H1 (cell line): Measurements from ENCODE around the gene PEX1. TPM values are rescaled to one million over a fixed set of nuclear protein-coding genes. Genes with fewer than 3 reads are reported as not detected.

Experiments
- CTCF ChIA-PET: fragments of 300-600 bp; sonication (Branson Sonifier 250); formaldehyde crosslinking; loops from one replicate; lab custom pipeline; 2021; ENCODE audit not compliant: partially characterized antibody; lab: Charles Lee
- POLR2A ChIA-PET: fragments of 300-600 bp; sonication (Branson Sonifier 250); formaldehyde crosslinking; loops from one replicate; lab custom pipeline; 2021; ENCODE audit warnings: inconsistent platforms; ENCODE audit not compliant: partially characterized antibody; lab: Charles Lee
- DNase-seq, 2 experiments: peaks; one replicate each; pipeline versions ENCODE4 v3.0.0 to v3.0.0-alpha.2; 2010 to 2022; ENCODE audit warnings: low spot score in 2 of 2, low read depth in 1 of 2, mixed read lengths in 1 of 2
- FAIRE-seq: peaks from 2 replicates; lab custom pipeline; 2011; peaks lifted over from hg19 to GRCh38; lab: Jason Lieb, UNC
- H2AFZ ChIP-seq: 2 replicates; pipeline ENCODE4 v1.8.1; 2012; ENCODE audit warnings: low read length, inconsistent platforms
- H2AK5ac ChIP-seq: 2 replicates; pipeline ENCODE4 v1.6.1; 2013; ENCODE audit warnings: low read depth, low read length
- H2BK120ac ChIP-seq: replicated peaks from 2 replicates; pipeline ENCODE3; 2013; ENCODE audit warnings: low read depth, low read length, inconsistent platforms
- H2BK12ac ChIP-seq: 2 replicates; pipeline ENCODE4 v1.6.1; 2013; ENCODE audit warnings: low read depth, low read length
- H2BK15ac ChIP-seq: 2 replicates; pipeline ENCODE4 v1.6.1; 2013; ENCODE audit warnings: low read length
- H2BK20ac ChIP-seq: 2 replicates; pipeline ENCODE4 v1.6.1; 2013; ENCODE audit warnings: low read length
- H2BK5ac ChIP-seq: 2 replicates; pipeline ENCODE4 v1.6.1; 2013; ENCODE audit warnings: low read depth, low read length
- H3K14ac ChIP-seq: 2 replicates; pipeline ENCODE4 v1.6.1; 2013; ENCODE audit warnings: inconsistent platforms; ENCODE audit not compliant: insufficient read length
- H3K18ac ChIP-seq: 2 replicates; pipeline ENCODE4 v1.6.1; 2013; ENCODE audit warnings: low read length; ENCODE audit errors: extremely low read depth
- H3K23ac ChIP-seq: 2 replicates; pipeline ENCODE4 v1.6.1; 2013; ENCODE audit warnings: inconsistent platforms; ENCODE audit not compliant: insufficient read length
- H3K23me2 ChIP-seq: 2 replicates; pipeline ENCODE4 v1.6.1; 2013; ENCODE audit warnings: low read depth, low read length
- H3K27ac ChIP-seq: 2 replicates; pipeline ENCODE4 v1.6.1; 2011; ENCODE audit warnings: low read depth, low read length, inconsistent platforms
- H3K27me3 ChIP-seq, 4 experiments: replicated peaks in 1 of 4; 1 replicate in 1 of 4; 2 replicates in 3 of 4; pipeline versions ENCODE4 v1.6.1 to v1.8.1; 2011 to 2013; ENCODE audit warnings: low read length in 3 of 4, mild to moderate bottlenecking in 3 of 4, inconsistent platforms in 2 of 4, mixed read lengths in 2 of 4, moderate library complexity in 1 of 4; ENCODE audit not compliant: control insufficient read depth in 3 of 4, insufficient read depth in 3 of 4; ENCODE audit errors: extremely low read depth in 1 of 4
- H3K36me3 ChIP-seq, 4 experiments: 2 replicates each; pipeline versions ENCODE4 v1.6.1 to v1.8.1; 2011 to 2013; ENCODE audit warnings: mild to moderate bottlenecking in 4 of 4, low read length in 3 of 4, moderate library complexity in 2 of 4, control low read depth in 1 of 4, inconsistent platforms in 1 of 4; ENCODE audit not compliant: insufficient read depth in 4 of 4, control insufficient read depth in 2 of 4
- H3K4ac ChIP-seq: replicated peaks from 2 replicates; pipeline ENCODE3; 2013; ENCODE audit warnings: low read length, low read depth, mixed read lengths, inconsistent platforms; ENCODE audit not compliant: insufficient read length
- H3K4me1 ChIP-seq, 4 experiments: replicated peaks in 1 of 4; 1 replicate in 1 of 4; 2 replicates in 3 of 4; pipeline versions ENCODE4 v1.6.1 to v1.8.1; 2011 to 2013; ENCODE audit warnings: low read length in 3 of 4, inconsistent platforms in 2 of 4, mixed read lengths in 1 of 4; ENCODE audit not compliant: insufficient read depth in 4 of 4, control insufficient read depth in 3 of 4
- H3K4me2 ChIP-seq, 2 experiments: 2 replicates each; pipeline versions ENCODE4 v1.6.1 to v1.8.1; 2011 to 2013; ENCODE audit warnings: low read depth in 2 of 2, low read length in 2 of 2, control low read depth in 1 of 2, inconsistent platforms in 1 of 2, mild to moderate bottlenecking in 1 of 2; ENCODE audit not compliant: insufficient read depth in 1 of 2
- H3K4me3 ChIP-seq, 4 experiments: fragments of 200-600, 300-600 bp in 1 of 4; sonication (generic), shearing (Covaris generic), sonication (Bioruptor Twin) in 1 of 4; 2 replicates each; pipeline versions ENCODE4 v1.5.1 to v1.8.1; 2011 to 2016; ENCODE audit warnings: low read length in 4 of 4, low read depth in 3 of 4, control low read depth in 2 of 4, inconsistent platforms in 2 of 4, mild to moderate bottlenecking in 2 of 4, mixed read lengths in 1 of 4, moderate library complexity in 1 of 4; ENCODE audit not compliant: insufficient read depth in 2 of 4; ENCODE audit errors: extremely low read depth in 1 of 4
- H3K56ac ChIP-seq: replicated peaks from 2 replicates; pipeline ENCODE3; 2013; ENCODE audit warnings: low read depth, mild to moderate bottlenecking, mixed read lengths, low read length, inconsistent platforms; ENCODE audit not compliant: insufficient read length
- H3K79me1 ChIP-seq: 2 replicates; pipeline ENCODE4 v1.6.1; 2013; ENCODE audit warnings: low read depth, low read length, control low read depth
- H3K79me2 ChIP-seq, 2 experiments: 2 replicates each; pipeline versions ENCODE4 v1.6.1 to v1.8.1; 2012 to 2013; ENCODE audit warnings: low read length in 2 of 2, mild to moderate bottlenecking in 2 of 2, inconsistent platforms in 1 of 2; ENCODE audit not compliant: insufficient read depth in 2 of 2, control insufficient read depth in 1 of 2
- H3K9ac ChIP-seq, 4 experiments: replicated peaks in 1 of 4; 1 replicate in 1 of 4; 2 replicates in 3 of 4; pipeline versions ENCODE4 v1.6.1 to v1.8.1; 2011 to 2013; ENCODE audit warnings: low read depth in 3 of 4, low read length in 3 of 4, control low read depth in 2 of 4, mild to moderate bottlenecking in 2 of 4, moderate library complexity in 2 of 4, inconsistent platforms in 1 of 4; ENCODE audit errors: extremely low read depth in 1 of 4
- H3K9me3 ChIP-seq, 2 experiments: 2 replicates each; pipeline versions ENCODE4 v1.6.1 to v1.8.1; 2012 to 2013; ENCODE audit warnings: mild to moderate bottlenecking in 2 of 2, moderate library complexity in 2 of 2, control low read depth in 1 of 2, inconsistent platforms in 1 of 2, low read depth in 1 of 2, low read length in 1 of 2, mixed read lengths in 1 of 2; ENCODE audit not compliant: insufficient read depth in 2 of 2
- H4K20me1 ChIP-seq, 2 experiments: replicated peaks in 1 of 2; 2 replicates each; pipeline versions ENCODE3 to v1.8.1; 2011 to 2013; ENCODE audit warnings: inconsistent platforms in 2 of 2, low read length in 2 of 2, mild to moderate bottlenecking in 1 of 2; ENCODE audit not compliant: insufficient read depth in 2 of 2, control insufficient read depth in 1 of 2
- H4K5ac ChIP-seq: 2 replicates; pipeline ENCODE4 v1.6.1; 2013; ENCODE audit warnings: low read length, low read depth, mixed read lengths, inconsistent platforms; ENCODE audit not compliant: insufficient read length
- H4K8ac ChIP-seq: 2 replicates; pipeline ENCODE4 v1.8.0; 2013; ENCODE audit warnings: mild to moderate bottlenecking, moderate library complexity, low read length, inconsistent platforms; ENCODE audit not compliant: insufficient read depth; ENCODE audit errors: extremely low read depth
- H4K91ac ChIP-seq: replicated peaks from 2 replicates; pipeline ENCODE3; 2013; ENCODE audit warnings: low read length, mixed read lengths, inconsistent platforms; ENCODE audit not compliant: insufficient read length
- BACH1 ChIP-seq: IDR thresholded peaks from 2 replicates; pipeline ENCODE4 v1.6.1; 2012; ENCODE audit warnings: low read length, improper control_type of control experiment
- BCL11A ChIP-seq, 2 experiments: IDR thresholded peaks; one replicate each; pipeline ENCODE4 v1.6.1; 2011; ENCODE audit warnings: low read depth in 2 of 2, low read length in 2 of 2, mild to moderate bottlenecking in 2 of 2
- CREB1 ChIP-seq: IDR thresholded peaks from 2 replicates; pipeline ENCODE4 v1.6.1; 2012; ENCODE audit warnings: inconsistent platforms
- CTCF ChIP-seq, 3 experiments: IDR thresholded peaks; 1 replicate in 2 of 3; 2 replicates in 1 of 3; pipeline versions ENCODE4 v1.5.1 to v1.6.1; 2011; ENCODE audit warnings: low read length in 3 of 3, mild to moderate bottlenecking in 3 of 3, inconsistent platforms in 2 of 3, low read depth in 1 of 3, moderate library complexity in 1 of 3; ENCODE audit not compliant: insufficient read depth in 1 of 3; ENCODE audit errors: control extremely low read depth in 1 of 3
- JUND ChIP-seq: IDR thresholded peaks from 2 replicates; pipeline ENCODE4 v1.6.1; 2011; ENCODE audit warnings: mild to moderate bottlenecking, improper control_type of control experiment, low read length
- POLR2A ChIP-seq, 2 experiments: IDR thresholded peaks; 1 replicate in 1 of 2; 2 replicates in 1 of 2; pipeline ENCODE4 v1.6.1; 2011; ENCODE audit warnings: low read depth in 2 of 2, low read length in 2 of 2, mild to moderate bottlenecking in 2 of 2; ENCODE audit errors: control extremely low read depth in 1 of 2
- RXRA ChIP-seq: IDR thresholded peaks from 2 replicates; pipeline ENCODE4 v1.6.1; 2011; ENCODE audit warnings: low read depth, mild to moderate bottlenecking, low read length, moderate library complexity; ENCODE audit not compliant: insufficient read depth
- SIRT6 ChIP-seq: IDR thresholded peaks from one replicate; pipeline ENCODE4 v1.7.1; 2012; ENCODE audit warnings: low read length, inconsistent platforms
- TAF7 ChIP-seq: optimal IDR thresholded peaks from 2 replicates; pipeline ENCODE3; 2011; ENCODE audit warnings: low read depth, mild to moderate bottlenecking, inconsistent platforms, low read length, moderate library complexity, borderline replicate concordance
- TBP ChIP-seq: IDR thresholded peaks from 2 replicates; pipeline ENCODE4 v1.6.1; 2011; ENCODE audit warnings: low read depth, low read length, improper control_type of control experiment
- TEAD4 ChIP-seq: IDR thresholded peaks from 2 replicates; pipeline ENCODE4 v1.6.1; 2012; ENCODE audit warnings: low read depth, low read length, inconsistent platforms, mixed read lengths
- USF2 ChIP-seq: IDR thresholded peaks from 2 replicates; pipeline ENCODE4 v1.6.1; 2011; ENCODE audit warnings: low read length, improper control_type of control experiment
- WGBS, 2 experiments: shearing (Covaris generic) in 1 of 2; methylation state at CpG; one replicate each; pipeline versions ENCODE4 v1.1.6 to v1.1.7; 2013 to 2015; ENCODE audit warnings: low lambda C conversion rate in 2 of 2, mixed read lengths in 2 of 2, inconsistent platforms in 1 of 2, low coverage in 1 of 2, missing lambda C conversion rate in 1 of 2; ENCODE audit not compliant: insufficient replicate concordance in 2 of 2, insufficient coverage in 1 of 2, insufficient read length in 1 of 2; ENCODE audit errors: extremely low coverage in 1 of 2, missing lambda C conversion rate in 1 of 2; 5-methylcytosine and 5-hydroxymethylcytosine counted together
- polyA plus RNA-seq, 7 experiments: library from polyadenylated mRNA; depleted of rRNA in 3 of 7; stranded (reverse) in 5 of 7; unstranded in 2 of 7; fragments of >200 nt in 5 of 7; fragments of 200-250 nt in 2 of 7; gene quantifications; 1 replicate in 5 of 7; 2 replicates in 1 of 7; 4 replicates in 1 of 7; pipeline versions ENCODE4 v1.2.1 to v1.2.3, GENCODE V29; 2011 to 2013; ENCODE audit warnings: missing spikeins in 2 of 7, mixed read lengths in 2 of 7
- total RNA-seq: library from RNA; stranded (reverse); fragmentation: NEBNext Ultra II Directional; extraction: Animal tissue kit (Norgen Biotek cat#: 25700); gene quantifications from 2 replicates; pipeline ENCODE4 v1.2.1, GENCODE V29; 2021

The PEX1 gene
- total and polyA plus RNA-seq, 2 of the 8 experiments (the other 6 are each of a cell fraction or from before 2014, with no cell fraction given), result 16.4 to 23.9 TPM

GRCh38 chr7:92520024-92520423 lies 8.3 kb downstream of the PEX1 start:
- Histone ChIP-seq H2BK120ac (no peak overlapping the region), H3K18ac (no peak overlapping the region), H3K79me2 (0 out of 4 replicates have a peak, but pooled peaks cover 0 to 6% of the 10 kb centered on the region in 2 experiments), H2BK5ac (no peak overlapping the region), H3K56ac (no peak overlapping the region), H3K9ac (no peak overlapping the region), H4K91ac (no peak overlapping the region), H3K9me3 (no peaks in the 10 kb centered on the region), H3K4me1 (no peaks in the 10 kb centered on the region), H3K27ac (no peak overlapping the region), H3K23ac (no peak overlapping the region), H2AK5ac (no peak overlapping the region), H3K4me2 (no peak overlapping the region), H2BK12ac (no peak overlapping the region), H3K4ac (no peak overlapping the region), H4K5ac (no peak overlapping the region), H3K36me3 (peaks cover 0 to 8% (median 8%) of the 10 kb centered on the region in 4 experiments; a peak in 4 of 8 replicates), H2BK15ac (no peak overlapping the region), H2AFZ (no peak overlapping the region), H4K8ac (no peak overlapping the region), H4K20me1 (peaks cover 0 to 1% of the 10 kb centered on the region in 2 experiments), H3K4me3 (no peak overlapping the region), H3K23me2 (no peaks in the 10 kb centered on the region), H3K79me1 (0 out of 2 replicates have a peak, but pooled peaks cover 2% of the 10 kb centered on the region), H3K27me3 (no peaks in the 10 kb centered on the region), H2BK20ac (no peak overlapping the region), H3K14ac (no peak overlapping the region)
- DNase-seq, result no peak
- FAIRE-seq, result no peak
- CTCF ChIA-PET, result no interaction called here
- POLR2A ChIA-PET, result no interaction called here
- WGBS, 2 experiments, result 83% methylated on average over 1 of the region's 1 CpG; no CpG with 5 or more reads in 1 of the 2 experiments
- TF ChIP-seq SIRT6, result no peak
- TF ChIP-seq BCL11A (IDR thresholded peaks at IDR 0.05; ENCODE audit: low read depth in 2 of 2, low read length in 2 of 2), result no peak
- no peak for TF ChIP-seq CREB1
- no peak for TF ChIP-seq CTCF (IDR thresholded peaks at IDR 0.05; ENCODE audit: control extremely low read depth in 1 of 3, insufficient read depth in 1 of 3, low read depth in 1 of 3, low read length in 3 of 3)
- TF ChIP-seq POLR2A (IDR thresholded peaks at IDR 0.05; ENCODE audit: control extremely low read depth in 1 of 2, low read depth in 2 of 2, low read length in 2 of 2), result no peak
- no peak for TF ChIP-seq JUND
- TF ChIP-seq TAF7, result no peak
- TF ChIP-seq TBP, result no peak
- no peak for TF ChIP-seq BACH1
- TF ChIP-seq USF2, result no peak
- TF ChIP-seq RXRA, result no peak
- no peak for TF ChIP-seq TEAD4
